Measurements from ENCODE around the gene GJC2.

DNA sequence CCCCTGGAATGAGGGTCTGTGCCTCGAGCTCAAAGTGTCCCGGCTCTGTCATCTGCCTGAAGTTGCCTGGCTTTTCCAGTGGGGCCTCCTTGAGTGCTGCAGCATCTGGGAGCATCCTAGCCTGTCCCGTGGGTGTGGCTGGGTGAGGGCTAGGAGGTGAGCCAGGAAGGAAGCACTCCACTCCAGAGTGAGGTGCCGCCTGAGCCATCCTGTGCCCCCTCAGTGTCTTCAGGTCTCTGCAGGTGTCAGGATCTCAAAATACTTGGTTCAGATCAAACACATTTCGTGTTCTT is 27.4 kb downstream of the GJC2 start:
- TF ChIP-seq CTCF (IDR thresholded peaks at IDR 0.05) (no peak), NFE2L2 (conservative IDR thresholded peaks at IDR 0.05; ENCODE audit: low read length) (no peak), CEBPB (IDR thresholded peaks at IDR 0.05) (no peak), MAX (IDR thresholded peaks at IDR 0.05) (no peak), EP300 (IDR thresholded peaks at IDR 0.05) (no peak), PBX3 (IDR thresholded peaks at IDR 0.05) (no peak), POLR2A (IDR thresholded peaks at IDR 0.05; ENCODE audit: low read length) (no peak), E2F6 (IDR thresholded peaks at IDR 0.05; ENCODE audit: borderline replicate concordance, low read depth) (no peak), USF2 (IDR thresholded peaks at IDR 0.05) (no peak), RAD21 (conservative IDR thresholded peaks at IDR 0.05 in 1 of 2, IDR thresholded peaks at IDR 0.05 in 1 of 2) (no peak), ZFP36 (IDR thresholded peaks at IDR 0.05; ENCODE audit: borderline replicate concordance, partially characterized antibody) (no peak)
- TF ChIP-seq, protein P1, sequence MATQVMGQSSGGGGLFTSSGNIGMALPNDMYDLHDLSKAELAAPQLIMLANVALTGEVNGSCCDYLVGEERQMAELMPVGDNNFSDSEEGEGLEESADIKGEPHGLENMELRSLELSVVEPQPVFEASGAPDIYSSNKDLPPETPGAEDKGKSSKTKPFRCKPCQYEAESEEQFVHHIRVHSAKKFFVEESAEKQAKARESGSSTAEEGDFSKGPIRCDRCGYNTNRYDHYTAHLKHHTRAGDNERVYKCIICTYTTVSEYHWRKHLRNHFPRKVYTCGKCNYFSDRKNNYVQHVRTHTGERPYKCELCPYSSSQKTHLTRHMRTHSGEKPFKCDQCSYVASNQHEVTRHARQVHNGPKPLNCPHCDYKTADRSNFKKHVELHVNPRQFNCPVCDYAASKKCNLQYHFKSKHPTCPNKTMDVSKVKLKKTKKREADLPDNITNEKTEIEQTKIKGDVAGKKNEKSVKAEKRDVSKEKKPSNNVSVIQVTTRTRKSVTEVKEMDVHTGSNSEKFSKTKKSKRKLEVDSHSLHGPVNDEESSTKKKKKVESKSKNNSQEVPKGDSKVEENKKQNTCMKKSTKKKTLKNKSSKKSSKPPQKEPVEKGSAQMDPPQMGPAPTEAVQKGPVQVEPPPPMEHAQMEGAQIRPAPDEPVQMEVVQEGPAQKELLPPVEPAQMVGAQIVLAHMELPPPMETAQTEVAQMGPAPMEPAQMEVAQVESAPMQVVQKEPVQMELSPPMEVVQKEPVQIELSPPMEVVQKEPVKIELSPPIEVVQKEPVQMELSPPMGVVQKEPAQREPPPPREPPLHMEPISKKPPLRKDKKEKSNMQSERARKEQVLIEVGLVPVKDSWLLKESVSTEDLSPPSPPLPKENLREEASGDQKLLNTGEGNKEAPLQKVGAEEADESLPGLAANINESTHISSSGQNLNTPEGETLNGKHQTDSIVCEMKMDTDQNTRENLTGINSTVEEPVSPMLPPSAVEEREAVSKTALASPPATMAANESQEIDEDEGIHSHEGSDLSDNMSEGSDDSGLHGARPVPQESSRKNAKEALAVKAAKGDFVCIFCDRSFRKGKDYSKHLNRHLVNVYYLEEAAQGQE (IDR thresholded peaks at IDR 0.05): no peak

All from A549 (cell line).